ENCODE data around the gene ZNF821.
"Not testable (repeated sequence)": the region's sequence is repeated elsewhere in the genome, so short reads cannot be mapped to it uniquely, and the experiment has no call there.

The ZNF821 gene

DNA sequence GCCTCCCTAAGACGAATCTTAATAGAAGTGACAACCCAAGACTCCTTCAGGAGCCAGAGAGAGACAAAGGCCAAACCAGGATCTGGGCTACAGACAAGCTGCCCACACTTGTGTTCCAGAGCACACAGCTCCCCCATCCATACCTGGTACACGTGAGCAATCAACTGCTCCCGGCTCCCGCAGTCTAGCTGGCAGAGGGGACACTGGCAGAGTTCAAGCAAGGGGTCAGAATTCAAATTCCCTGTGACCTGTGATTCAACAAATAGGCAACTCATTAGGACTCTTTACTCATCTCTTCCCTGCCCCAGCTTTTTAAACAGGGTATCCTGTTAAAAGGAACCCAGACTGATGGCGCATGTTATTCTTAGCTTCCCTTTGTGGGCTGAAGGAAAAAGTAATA, 20.0 kb downstream of the ZNF821 start:
- DNase-seq (ENCODE audit: low read depth in 4 of 4, low spot score in 1 of 4): no peak

DNA sequence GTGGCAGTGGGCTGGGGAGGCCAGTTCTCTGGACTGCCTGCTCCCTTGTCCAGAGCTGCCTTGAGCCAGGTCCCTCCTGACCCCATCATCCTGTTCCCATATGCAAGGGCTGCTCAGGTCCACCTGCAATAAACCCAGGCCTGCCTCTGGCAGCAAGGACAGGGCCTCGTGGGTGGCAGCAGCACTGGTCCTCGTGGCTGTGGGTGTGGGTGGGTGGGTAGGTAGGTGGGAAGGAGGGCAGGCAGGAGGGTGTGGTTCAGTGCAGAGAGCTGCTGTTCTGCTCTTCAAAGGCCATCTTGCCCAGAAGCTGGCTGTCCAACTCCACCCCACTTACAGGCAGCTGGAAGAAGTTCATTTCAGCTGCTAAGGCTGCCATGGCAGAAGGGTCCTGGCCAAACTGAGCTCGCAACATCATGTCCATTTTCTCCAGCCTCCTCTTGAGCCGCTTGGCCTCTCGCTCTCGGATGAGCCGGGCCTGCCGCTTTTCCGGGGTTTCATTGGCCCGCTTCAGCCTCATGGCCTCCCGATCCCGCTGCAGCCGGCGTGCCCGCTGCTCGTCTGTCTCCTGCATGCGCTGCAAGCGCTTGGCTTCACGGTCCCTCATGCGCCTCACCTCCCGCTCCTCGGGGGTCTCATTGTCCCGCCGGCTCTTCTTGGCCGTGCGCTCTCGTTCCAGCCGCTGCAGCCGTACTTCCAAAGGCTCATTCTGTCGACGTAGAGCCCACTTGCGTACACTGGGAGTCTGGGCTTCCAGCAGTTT, 24.0 kb downstream of the ZNF821 start:
- no peak for DNase-seq (ENCODE audit: low read depth in 4 of 4, low spot score in 1 of 4)

DNA sequence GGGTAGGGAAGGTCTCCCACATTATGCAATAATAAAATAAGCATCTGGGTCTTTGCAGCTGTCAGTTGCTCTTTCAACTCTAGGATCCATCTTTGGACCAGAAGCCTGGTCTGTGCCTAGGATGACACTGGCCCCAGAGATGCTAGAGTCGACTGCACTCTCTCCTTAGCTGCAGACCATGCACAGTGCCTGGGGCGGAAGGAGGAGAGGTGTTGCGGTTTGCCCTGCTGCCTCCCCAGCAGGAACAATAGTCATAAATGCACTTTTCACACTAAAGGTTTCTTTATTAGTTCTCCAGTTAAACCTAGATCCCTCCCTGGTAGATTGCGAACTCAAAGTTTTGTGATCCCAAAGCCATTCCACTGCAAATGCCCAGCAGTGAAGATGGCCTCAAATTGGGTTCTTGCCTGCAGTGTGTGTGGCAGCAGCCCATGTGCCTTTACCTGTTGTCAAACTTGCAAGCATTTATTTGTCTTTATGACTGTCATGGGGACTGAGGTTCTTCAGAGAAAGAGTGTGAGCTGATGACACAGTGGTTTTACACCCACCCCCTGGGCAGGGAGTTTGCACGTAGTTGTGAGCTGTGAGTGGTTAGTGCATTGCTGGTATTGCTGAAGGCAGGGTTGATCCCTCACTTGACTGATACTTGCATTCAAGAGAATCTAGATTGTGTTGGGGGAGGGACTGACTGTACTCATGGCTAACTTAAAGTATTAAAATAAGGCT, 27.9 kb downstream of the ZNF821 start:
- no peak for DNase-seq (ENCODE audit: low read depth in 4 of 4, low spot score in 1 of 4)

DNA sequence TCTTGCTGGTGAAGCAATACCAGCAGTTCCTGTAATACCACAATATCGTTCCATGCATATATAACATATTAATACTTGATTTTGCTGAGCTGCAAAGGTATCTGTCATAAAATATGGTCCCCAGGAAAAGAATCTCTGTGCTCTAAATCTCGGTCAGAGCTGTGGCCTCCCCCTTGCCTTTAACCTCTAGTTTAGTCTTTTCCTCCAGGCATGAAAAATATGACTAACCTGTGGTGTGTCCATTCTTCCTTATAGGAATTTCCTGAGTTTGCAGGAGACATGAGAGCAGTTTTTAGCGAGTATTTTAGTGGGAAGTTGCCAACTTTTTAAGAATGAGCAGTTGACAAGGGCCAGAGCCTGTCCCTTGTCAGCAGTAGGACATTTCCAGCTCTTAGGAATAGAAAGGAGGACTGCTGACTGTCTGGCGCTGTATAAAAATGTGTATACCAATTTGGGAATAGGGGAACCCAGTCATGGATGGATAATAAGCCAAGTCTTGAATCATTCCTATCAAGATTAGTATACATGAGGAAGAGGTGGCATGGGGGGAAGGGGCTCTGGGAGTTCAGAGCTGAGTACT, 29.5 kb downstream of the ZNF821 start:
- no peak for DNase-seq (ENCODE audit: low read depth in 4 of 4, low spot score in 1 of 4)

DNA sequence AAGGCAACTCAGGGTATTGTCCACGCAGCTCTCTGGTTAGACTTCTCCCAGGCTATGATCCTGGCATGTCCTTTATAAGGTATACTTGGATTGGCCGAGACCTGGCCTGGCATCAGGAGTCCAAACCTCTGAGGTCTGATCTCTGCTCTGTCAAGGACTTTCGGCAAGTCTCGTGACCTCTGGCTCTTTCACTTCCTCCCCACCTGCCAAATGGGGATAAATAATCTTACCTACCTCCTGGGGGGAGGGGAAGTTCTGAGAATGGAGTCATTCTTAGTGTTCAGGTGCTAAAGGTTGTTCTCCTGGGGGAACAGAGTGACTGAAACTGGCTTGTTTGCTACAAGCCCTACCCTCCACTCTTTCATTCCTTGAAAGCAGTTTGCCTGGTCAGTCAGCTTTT, 30.6 kb downstream of the ZNF821 start:
- no peak for DNase-seq (ENCODE audit: low read depth in 4 of 4, low spot score in 1 of 4)

DNA sequence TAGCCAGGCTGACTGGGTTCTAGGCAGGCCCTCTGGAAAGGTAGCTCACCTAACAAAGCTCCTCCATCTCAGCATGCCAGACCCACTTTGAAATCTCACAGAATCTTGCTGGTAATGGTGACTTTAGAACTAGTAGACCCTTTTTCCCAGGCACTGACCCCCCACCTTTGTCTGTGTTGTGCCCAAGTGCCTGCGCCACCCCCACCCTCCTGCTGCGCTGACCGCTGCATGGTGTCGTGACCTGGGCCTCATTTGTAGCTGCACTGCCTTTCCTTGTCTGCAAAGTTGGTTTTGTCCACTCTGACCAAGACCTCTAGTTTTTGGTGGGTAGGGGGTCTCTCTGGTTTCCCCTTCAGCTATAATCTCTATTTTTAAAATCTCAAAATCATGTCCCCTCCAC, 31.4 kb downstream of the ZNF821 start:
- DNase-seq (ENCODE audit: low read depth in 4 of 4, low spot score in 1 of 4): no peak

DNA sequence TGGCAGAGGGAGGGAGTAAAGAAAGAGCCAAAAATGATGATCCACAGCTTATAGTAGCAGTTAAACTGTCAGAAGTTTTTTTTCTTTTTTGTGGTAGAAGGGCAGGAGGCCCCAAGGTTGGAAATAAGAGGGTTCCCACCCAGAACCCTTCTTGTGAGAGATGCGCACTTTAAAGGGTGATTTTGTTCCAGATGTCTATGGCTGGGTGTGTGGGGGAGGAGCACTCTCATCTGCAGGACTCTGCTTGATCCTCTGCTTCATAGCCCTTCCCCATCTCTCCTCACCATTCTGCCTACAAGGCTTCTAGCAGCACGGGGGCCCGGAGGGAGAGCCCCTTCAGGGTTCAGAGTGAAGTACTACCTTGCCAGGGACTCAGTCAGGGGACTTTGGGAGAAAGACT, 31.8 kb downstream of the ZNF821 start:
- DNase-seq (ENCODE audit: low read depth in 4 of 4, low spot score in 1 of 4): no peak

DNA sequence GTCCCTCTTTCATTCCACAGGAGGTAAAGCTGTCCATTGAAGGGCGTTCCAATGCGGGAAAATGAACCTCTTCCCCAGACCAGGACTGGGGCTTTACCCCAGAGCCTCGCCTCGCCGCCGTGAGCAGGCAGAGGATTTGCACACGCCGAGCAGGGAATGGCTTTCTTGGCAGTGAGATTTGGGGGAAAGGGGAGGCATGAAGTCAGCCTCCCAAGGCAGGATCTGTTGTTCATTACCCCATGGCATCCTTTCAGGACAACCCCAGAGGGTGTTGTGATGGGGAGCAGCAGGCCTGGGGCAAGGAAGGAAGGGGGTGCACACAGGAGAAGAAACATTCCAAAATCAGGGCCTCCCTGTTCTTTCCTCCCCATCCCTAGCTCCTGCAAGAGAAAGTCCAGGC, 32.2 kb downstream of the ZNF821 start:
- DNase-seq (ENCODE audit: low read depth in 4 of 4, low spot score in 1 of 4): no peak

DNA sequence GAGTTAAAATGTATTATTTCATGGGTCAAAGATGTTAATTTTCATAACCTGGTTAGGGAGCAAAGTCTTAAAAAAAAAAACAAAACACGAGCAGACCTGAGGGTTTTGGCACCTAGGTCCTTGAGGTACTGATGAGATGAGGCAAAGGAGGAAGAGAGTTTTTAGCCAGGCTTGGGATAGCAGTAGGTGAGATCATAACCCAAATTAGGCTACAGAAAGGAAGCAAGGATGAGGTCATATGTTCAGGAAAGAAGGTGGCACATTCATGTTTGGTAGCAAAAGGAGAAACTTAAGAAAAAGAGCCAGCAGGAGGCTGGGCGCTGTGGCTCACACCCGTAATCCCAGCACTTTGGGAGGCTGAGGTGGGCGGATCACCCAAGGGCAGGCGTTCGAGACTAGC, 35.4 kb downstream of the ZNF821 start:
- DNase-seq (ENCODE audit: low read depth in 4 of 4, low spot score in 1 of 4): no peak

DNA sequence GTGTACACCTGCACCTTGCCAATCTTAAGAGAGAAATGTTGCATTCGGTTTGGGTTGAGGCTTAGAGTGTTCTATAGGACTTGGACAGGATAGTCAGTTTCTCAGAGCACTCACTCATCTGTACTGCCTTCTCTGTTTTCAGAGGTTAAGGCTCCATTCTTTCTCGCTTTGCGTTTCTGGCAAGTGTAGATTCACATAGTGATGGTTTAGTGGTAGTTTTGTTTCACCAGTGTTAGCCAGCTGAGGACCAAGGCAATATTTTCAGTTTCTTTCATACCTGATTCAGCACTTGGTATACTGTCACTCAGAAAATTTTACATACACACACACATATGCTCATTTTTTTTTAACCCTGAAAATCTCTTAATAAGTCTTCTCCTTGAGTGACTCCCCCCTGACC, 36.9 kb downstream of the ZNF821 start:
- no peak for DNase-seq (ENCODE audit: low read depth in 4 of 4, low spot score in 1 of 4)

DNA sequence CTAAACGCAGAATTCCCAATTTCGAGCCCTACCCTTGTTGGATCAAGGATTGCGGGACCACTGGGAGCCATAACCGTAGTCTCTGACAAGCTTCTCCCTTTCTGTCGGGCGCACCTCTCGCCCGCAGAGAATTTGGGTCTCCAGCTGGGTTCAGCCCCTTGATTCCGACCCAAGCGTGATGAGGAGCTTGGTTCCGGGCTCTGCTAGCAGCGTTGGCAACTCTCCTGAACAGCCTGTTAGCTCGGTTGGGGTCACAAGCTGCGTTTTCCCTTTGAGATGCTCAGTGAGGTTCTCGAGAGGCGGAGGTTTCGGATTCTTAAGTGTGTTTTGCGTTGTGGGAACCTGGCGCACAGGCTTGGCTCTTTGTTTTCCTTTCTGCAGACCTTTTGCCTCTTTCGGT, 37.6 kb downstream of the ZNF821 start:
- no peak for DNase-seq (ENCODE audit: low read depth in 4 of 4, low spot score in 1 of 4)

DNA sequence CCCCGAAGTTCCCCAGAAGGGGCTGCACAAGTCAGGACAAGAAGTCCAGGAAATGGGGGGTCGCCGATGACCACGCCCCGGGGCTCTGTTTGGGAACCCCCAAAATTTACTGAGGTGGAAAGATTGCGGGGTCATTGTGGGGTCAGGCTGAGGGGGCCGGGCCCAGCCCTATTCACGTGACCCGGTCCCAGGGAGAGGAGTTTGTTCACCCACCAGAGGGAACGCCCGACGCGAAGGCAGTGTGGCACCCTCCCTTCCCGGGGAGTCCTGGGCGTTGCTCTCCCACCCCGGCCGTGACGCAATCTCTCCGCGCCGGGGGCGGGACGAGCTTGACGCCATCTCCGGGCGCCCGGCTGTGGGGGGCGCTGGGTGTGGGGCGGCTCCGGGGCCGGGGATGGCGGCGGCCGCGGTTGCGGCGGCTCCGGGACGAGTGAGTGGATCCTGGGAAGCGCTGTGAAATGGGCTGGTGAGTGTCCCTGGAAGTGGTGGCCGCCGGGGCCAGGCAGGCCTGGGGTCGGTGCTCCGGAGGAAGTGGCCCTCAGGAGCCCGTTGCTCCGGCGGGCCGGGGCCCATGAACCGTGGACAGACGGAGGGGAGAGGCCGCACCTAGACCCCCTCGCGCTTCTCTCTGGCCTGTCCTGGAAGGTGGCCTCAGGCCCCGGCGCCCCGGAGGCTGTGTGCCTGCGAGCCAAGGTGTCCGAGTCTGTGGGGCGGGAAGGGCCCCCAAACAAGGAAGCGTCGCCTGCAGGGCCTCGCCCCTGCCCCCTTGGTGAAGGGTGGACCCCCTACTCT, 38.1 kb downstream of the ZNF821 start, which contains the start of gene ATXN1L:
Gene ATXN1L, plus strand, starts transcription at position 338 of the 792 bp plus-strand sequence. CDS start 3,765 bp downstream, outside the sequence.
- peak; percentile 82 to 89 (median 86) for DNase-seq (ENCODE audit: low read depth in 4 of 4, low spot score in 1 of 4)

DNA sequence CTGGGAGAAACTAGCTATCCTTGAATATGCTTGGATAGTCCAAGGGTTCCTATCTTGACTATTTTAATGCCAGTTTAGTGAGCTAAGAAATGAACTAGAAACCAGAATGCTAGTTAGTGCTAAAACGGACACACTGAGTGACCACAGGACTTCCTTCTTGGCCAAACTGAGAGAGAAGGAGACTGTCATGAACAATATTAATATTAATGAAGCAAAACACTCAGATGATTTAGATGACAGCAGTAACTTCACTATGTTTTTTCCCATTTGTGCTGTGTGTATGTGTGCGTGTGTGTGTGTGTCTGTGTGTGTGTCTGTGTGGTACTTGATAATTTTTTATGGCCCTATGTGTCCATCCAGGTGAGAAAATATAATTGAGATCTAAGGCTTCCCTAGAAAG, 40.4 kb downstream of the ZNF821 start:
- DNase-seq (ENCODE audit: low read depth in 4 of 4, low spot score in 1 of 4): no peak

DNA sequence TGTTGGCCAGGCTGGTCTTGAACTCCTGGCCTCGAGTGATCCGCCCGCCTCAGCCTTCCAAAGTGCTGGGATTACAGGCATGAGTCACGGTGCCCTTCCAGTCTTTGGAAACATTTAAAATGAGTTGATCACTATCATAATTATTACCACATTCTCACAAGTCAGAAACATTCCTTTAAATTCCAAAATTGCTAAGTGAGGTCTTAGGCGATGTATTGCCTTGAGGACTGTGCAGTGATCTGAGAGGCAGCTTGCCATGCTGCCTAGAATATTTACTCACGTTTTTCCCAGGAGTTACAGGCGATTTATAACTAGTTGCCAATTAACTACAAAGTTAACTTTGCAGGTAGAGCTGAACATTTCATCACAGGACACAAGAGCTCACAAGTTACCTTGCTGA, 43.9 kb downstream of the ZNF821 start:
- DNase-seq (ENCODE audit: low read depth in 4 of 4, low spot score in 1 of 4): no peak

DNA sequence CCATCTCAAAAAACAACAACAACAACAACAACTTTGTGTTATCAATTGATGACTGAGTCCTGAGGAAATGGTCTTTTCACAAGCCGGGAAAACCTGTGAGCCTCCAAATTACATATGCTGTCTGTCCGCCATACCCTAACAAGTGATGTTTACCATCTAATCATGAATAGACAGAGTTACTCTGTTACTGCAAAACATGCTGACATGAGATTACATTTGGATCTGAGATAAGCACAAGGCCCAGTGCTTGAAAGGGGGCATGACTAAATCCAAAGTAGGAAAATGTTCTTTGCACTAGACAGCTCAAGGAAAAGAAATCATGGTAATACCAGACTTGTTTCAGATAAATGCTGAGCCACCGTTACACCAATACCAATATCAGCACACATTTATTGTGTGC, 46.8 kb downstream of the ZNF821 start:
- DNase-seq (ENCODE audit: low read depth in 4 of 4, low spot score in 1 of 4): no peak

DNA sequence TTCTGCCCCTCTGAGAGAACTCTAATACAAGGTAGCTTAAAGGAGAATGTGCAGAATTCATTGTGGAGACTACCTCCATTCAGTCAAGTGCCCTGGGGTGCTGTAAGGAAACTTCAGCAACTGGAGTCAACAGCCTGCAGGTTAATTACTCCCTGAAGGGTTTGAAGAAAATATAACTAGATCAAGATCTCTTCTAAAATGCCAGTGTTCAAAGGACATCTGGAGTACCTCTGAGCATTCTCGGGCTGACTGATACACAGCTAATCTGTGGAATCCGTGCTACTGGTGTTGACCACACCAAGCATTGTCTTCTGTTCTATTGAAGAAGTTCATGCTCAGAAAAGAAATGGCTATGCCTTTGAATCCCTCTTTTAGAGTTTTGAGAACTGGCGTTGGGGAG, 49.7 kb downstream of the ZNF821 start:
- DNase-seq (ENCODE audit: low read depth in 4 of 4, low spot score in 1 of 4): no peak

DNA sequence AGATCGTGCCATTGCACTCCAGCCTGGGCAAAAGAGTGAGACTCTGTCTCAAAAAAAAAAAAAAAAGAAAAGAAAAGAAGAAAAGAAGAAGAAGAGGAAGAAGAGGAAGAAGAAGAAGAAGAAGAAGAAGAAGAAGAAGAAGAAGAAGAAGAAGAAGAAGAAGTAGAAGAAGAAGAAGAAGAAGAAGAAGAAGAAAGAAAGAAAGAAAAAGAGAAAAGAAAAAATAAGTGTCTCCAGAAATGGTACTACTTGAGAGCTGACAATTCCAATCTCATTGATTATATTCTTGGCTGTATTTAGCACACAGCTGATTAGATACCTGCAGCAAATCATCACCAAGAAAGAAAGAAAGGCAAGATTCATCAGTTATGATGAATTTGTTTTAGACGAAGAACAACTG, 51.9 kb downstream of the ZNF821 start:
- not testable (repeated sequence) for DNase-seq (ENCODE audit: low read depth in 4 of 4, low spot score in 1 of 4)

DNA sequence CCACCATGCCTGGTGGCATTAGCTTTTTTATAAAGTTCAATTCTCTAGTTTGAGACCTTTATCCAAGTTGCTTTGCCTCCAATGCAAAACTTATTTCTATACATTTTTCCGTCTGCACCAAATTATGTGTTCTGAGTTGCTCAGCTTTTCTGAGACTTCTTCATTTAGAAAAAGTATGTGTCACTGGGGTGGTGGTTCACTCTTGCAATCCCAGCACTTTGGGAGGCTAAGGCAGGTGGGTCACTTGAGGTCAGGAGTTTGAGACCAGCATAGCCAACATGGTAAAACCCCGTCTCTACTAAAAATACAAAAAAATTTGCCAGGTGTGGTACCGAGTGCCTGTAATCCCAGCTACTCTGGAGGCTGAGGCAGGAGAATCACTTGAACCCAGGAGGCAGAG, 52.3 kb downstream of the ZNF821 start:
- not testable (repeated sequence) for DNase-seq (ENCODE audit: low read depth in 4 of 4, low spot score in 1 of 4)

DNA sequence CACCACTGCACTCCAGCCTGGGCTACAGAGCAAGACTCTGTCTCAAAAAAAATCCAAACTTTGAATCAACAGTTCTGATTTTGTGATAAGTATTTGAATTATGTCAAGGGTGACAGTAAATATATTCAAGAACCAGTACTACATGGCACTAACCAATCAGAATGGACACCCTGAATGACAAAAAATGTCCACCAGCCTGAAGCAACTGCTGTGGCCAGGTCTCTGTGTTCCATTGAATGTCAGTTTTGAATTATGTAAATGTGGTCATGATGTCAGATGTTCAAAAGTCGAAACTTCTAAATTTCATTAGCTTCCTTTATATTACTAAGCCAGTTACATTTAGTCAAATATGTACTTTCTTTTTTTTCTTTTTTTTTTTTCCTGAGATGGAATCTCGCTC, 53.6 kb downstream of the ZNF821 start:
- no peak for DNase-seq (ENCODE audit: low read depth in 4 of 4, low spot score in 1 of 4)

DNA sequence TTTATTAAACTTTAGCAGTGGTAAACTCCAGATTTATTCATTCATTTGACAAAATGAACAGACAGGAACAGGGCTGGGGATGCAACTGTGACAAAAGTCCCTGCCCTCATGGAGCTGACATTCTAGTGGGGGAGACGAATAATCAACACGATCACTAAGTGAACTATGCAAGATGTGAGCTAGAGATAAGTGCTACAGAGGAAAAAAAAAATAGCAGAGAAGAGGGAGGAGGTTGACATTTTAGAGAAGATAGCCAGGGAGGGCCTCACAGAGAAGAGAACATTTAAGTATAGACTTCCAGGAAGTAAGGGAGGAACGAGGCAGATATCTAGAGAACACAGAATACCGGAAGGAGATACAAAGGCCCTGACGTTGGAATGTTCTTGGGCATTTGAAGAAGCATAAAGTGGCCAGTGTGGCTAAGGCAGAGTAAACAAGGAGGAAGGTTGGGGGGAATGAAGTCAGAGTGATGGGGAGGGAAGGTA, 57.4 kb downstream of the ZNF821 start:
- DNase-seq (ENCODE audit: low read depth in 4 of 4, low spot score in 1 of 4): no peak

DNA sequence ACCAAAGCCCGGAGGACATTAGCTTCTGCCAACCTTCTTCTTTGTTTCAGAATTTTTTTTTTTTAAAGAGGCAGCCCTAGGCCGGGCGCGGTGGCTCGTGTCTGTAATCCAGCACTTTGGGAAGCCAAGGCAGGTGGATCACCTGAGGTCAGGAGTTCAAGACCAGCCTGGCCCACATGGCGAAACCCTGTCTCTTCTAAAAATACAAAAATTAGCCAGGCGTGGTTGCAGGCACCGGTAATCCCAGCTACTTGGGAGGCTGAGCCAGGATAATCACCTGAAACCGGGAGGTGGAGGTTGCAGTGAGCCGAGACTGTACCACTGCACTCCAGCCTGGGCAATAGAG, 66.9 kb downstream of the ZNF821 start:
- DNase-seq (ENCODE audit: low read depth in 4 of 4, low spot score in 1 of 4): not testable (repeated sequence)

Data from stimulated activated CD4-positive, alpha-beta T cell treated with anti-CD3 and anti-CD28 coated beads, Interleukin-1b, Interleukin-23, amount 100 ng/mL, for 24 hours (primary cell).